MV-4-11 (cell line): ENCODE measurements around the gene LARGE1.

Experiments
- DNase-seq: peaks from one replicate; lab custom pipeline; 2025; lab: John Stamatoyannopoulos, UW

The LARGE1 gene

DNA sequence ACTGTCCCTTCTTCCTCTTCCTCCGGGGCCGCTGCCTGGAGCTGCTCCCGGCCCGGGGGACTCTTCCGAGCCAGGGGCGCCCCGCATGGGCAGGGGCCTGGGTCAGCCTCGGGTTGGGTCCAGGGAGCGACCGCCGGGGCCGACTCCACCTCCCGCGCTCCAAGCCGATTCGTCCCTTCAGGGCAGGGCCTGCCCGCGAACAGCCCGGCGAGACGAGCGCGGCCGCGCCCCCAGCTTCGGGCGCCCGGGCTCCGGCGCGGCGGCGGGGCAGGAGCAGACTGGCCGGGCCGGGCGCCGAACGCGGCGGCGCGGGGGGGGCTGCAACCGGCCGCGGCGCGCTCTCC, at the start of gene LARGE1:
Gene LARGE1, minus strand, starts transcription at position 280 of the 344 bp plus-strand sequence.
- no peak for DNase-seq

DNA sequence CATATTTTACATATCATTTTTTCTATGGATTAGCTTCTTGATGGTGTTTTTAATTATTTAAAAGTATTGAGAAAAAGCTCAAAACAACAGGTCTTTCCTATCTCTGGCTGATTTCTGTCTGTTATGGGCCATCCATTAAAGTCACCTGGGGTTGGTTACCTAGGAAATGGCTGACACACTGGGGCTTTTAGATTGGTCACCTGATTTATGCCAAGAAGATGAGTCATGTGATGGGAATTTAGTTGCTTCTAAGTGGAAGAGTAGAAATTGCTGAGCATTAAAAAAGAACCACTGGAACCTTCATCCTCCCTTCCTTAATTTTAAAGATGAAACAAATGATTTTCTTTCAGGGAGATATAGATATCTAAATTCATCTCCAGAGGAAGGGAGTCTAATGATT, 48.8 kb upstream of the LARGE1 start:
- DNase-seq, result no peak

DNA sequence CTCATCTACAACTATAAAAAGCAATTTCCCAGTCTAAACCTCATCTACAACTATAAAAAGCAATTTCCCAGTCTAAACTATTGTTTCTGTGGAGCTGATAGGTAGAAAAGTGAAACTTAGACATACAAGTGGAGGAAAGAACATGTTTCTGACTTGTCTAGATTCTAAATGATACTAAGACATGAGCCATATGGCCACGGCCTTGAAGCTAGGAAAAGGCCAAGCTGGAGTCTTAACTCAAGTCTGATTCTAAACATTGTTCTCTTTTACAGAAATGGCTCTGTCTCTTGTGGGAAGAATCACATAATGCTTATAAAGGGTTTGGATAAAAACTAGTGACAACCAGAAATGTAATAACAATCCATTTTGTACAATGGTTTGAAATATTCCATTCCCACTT, 43.8 kb upstream of the LARGE1 start:
- no peak for DNase-seq

DNA sequence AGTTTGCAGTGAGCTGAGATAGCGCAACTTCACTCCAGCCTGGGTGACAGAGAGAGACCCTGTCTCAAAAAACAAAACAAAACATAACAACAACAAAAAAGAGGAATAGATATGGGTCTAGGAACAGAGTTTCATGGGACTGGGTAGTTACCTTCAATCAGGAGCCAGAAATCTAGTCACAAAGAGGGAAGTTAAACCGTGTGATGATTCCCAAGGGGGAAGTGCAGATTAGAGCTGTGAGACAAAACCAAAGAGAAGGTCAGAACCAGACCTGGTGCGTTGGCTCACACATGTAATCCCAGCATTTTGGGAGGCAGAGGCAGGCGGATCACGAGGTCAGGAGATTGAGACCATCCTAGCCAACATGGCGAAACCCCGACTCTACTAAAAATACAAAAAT, 42.1 kb upstream of the LARGE1 start:
- DNase-seq, result no peak

DNA sequence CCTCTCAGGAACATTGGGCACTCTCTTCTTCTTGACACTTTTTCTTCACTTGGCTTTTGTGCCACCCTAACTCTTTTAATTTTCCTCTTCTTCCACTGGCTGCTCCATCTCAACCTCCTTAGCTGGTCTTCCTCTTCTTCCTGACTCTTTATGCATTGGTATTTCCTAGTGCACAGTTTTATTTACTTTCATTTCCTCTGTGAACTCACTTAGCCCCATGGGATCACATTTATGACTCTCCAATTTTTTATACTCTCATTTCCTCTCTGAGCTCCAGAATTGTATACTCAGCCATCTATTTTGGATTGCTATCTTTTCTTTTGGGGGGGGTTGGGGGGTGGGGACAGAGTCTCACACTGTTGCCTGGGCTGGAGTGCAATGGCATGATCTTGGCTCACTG, 38.5 kb upstream of the LARGE1 start:
- DNase-seq, result peak; percentile 31

DNA sequence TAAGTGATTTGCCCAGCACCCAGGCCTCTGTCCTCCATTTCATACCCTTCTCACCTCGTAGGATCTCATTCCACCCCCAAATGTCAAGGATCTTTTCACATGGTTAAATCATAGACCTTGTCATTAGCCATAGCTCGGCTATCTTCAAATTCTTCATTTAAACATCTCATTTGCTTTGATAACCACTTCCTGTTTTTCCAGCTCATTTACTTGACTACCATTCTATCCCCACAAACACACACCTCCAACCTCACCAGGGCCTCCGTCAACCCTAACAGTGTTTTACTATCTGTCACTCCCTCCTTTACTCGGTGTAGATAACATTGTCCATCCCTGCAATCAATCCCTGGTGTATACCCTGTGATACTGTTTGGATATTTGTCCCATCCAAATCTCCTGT, 36.8 kb upstream of the LARGE1 start:
- no peak for DNase-seq

DNA sequence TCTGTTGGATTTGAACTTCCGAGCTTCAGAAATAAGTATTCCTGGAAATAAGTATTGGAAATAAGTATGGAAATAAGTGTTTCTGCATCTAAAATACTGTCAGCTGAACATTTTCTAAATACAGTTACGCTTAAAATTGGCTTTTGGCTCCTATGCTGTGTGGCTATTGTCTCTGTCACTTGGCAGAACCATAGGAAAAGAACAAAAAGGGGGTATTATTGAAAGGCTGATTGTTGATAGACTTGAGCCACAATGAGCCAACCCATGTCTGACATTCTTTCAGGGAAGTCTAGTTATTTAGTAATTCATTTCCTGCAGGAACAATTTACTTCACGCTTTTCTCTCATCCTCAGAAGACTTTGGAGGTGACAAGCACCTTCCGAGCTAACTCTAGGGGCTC, 32.5 kb upstream of the LARGE1 start:
- DNase-seq, result no peak

DNA sequence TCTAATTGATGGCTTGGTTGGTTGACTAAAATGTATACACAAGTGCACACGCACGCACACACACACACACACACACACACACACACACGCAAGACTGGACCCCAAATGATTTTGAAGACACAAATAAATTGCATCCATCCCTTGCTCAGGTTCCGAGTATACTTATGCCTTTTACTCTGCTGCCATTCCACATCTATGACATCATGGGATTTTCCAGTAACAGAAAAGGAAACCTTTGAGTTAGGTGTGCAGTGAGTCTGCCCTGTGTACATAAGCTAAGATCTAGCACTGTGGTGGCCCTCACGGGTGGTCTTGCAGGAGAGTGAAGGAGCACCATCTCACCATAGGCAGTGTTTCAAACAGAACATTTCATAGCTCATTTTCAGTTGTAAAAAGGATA, 20.5 kb upstream of the LARGE1 start:
- DNase-seq, result no peak

DNA sequence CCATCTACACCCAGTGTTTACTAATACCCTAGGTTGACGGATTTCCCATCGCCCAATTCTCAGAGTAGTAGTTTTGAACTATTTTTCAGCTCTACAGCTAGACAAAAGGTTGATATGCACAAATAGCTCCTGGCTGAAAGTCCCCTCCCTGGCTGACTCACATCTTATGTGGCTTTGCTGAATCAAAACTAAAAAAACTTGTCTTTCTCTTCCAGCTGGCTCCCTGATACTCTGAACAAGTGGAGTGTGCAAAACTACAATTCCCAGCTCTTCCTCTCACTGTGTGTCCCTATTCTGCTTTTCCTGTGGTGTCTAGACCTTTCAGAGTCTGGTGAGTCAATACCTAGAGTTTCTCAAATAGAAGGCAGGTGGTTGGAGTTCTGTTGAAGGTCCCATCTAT, 12.7 kb upstream of the LARGE1 start:
- DNase-seq, result no peak

DNA sequence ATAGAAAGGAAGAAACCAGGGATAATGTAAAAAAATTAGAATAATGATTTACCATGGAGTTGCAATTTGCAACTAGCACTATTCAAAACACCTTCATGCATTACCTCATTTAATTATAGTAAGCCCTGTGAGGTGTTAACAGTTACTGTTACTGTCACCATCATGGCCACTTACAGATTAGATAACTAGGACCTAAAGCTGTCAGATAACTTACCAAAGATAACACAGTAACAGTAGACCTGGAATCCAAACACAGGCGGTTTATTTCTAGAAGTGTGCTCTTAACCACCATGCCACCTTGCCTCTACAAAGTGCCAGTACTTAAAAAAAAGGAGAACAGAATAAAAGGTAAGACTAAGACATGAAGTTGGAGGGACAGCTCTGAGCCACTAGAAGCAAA, 11.1 kb upstream of the LARGE1 start:
- no peak for DNase-seq

DNA sequence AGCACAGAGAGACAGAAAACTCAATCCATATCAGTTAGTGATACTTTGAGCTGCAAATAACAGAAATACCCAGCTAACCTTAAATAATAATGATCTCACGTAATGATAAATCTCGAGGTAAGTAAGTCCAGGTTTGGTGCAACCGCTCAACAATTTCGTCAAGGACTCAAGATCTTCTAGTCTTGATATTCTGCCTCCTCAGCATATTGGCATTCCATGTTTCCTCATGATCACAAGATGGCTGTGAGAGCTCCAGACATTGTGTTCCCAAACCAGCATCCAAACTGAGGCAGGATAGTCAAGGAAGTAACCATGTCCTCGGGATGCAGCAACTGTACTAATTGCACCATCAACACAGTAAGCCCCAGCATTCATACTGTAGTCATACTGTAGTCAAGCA, 7.5 kb upstream of the LARGE1 start:
- no peak for DNase-seq

DNA sequence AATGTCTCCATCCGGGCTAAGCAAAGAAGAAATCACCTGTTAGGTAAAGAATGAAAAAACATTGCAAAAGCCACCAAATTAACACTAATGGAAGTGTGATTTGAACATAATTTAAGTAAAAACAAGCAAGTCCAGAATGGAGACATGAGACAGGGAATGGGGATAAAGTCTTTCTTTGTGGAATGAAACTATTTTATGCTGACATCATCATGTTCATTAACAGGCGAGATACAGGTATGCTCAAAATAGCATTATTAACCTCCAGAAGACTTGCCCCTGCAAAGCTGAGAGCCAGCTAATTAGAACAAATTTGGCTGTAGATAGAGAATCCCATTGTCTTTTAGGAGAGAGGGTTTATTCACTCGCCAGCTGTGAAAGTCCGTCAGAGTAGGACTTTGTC, 4.9 kb upstream of the LARGE1 start:
- DNase-seq, result no peak

DNA sequence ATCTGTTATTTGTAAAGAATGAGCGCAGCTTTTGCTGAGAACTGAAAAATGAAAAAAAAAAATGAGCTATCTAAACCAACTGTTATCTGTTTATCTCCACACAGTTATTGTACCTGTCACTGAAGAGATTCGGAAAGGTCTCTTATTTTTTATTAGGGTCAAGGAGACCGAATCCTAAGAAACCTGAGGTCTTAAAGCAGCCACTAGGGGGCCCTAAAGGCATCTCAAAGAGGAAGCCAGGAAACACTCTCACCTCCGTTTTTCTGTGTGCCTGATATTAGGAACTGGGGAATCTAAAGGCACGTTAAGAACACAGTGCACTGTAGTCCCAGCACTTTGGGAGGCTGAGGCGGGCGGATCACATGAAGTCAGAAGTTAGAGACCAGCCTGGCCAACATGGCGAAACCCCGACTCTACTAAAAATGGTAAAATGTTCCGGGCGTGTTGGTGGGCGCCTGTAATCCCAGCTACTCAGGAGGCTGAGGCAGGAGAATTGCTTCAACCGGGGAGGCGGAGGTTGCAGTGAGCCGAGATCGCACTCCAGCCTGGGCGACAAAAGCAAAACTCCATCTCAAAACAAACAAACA, 3.5 kb upstream of the LARGE1 start:
- DNase-seq, result peak; percentile 57

DNA sequence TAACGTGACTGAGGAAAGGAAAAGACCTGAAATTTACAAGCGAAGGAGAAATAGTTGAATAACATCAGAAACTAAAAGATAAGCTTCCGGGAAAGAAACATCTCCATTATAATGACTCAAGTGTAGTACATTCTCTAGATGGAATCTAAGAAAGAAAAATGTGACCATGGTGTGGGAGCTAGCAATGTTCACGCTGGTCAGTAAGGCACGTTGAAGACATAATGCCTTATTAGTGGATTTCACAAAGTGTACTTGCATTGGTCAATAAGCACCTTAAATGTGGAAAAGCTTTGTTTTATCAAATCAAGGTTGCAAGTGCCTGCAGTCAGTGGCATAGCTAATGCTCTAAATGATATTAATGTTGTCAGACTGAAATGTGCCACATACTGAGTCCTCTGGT, 2.8 kb upstream of the LARGE1 start:
- no peak for DNase-seq

DNA sequence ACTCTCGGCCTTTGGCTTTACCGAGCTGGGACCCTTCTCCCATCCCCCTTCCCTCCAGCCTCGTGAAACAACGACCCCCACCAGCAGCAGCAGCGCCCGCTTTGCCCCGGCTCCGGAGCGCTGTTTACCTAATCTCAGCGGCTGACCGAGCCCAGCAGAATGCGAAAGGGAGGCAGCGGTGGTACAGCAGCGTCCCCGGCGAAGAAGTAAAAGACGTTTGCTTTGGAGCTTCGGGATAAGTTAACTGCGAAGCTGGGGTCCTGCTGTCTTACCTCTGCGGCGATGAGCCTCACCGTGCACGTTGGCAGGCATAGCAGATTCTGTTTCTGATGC, 2.0 kb upstream of the LARGE1 start:
- DNase-seq, result no peak

DNA sequence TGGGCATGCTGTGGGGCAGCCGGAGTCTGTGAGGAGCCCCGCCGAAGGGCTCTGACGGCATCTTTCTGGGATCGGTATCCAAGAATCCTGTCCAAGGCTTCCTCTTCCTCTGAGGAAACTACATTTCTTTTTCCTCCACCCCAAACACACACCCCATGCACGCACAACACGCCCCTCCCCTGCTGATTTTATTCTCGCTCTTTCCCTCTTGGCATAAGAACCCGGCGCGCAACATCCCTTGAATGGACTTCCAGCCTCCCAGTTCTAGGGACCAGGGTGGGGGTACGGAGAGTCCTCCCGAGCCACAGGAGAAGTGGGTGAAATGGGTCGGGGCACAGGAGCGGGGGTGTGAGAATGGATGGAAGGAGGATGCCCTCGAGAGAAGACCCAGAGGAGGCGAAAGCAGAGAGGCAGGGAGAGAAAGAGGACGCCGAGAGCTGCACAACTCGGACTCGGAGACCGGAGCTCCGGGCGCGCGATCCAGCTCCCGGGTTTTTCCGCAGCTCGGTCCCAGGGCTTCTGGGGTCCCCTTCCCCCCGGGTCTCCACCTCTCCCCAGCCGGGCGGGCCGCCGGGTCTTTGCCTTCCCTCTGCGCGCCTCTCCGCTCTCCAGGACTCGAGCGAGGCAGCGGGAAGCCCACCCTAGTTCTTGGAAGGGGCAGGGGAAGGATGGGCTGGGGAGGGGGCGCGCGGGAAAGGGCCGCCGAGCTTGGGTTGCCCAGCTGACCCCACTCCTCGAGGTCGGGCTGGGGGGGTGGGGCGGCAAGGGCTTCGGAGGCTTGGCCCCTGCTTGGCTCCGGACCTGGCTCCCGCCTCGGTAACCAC, 1.5 kb upstream of the LARGE1 start:
- no peak for DNase-seq

DNA sequence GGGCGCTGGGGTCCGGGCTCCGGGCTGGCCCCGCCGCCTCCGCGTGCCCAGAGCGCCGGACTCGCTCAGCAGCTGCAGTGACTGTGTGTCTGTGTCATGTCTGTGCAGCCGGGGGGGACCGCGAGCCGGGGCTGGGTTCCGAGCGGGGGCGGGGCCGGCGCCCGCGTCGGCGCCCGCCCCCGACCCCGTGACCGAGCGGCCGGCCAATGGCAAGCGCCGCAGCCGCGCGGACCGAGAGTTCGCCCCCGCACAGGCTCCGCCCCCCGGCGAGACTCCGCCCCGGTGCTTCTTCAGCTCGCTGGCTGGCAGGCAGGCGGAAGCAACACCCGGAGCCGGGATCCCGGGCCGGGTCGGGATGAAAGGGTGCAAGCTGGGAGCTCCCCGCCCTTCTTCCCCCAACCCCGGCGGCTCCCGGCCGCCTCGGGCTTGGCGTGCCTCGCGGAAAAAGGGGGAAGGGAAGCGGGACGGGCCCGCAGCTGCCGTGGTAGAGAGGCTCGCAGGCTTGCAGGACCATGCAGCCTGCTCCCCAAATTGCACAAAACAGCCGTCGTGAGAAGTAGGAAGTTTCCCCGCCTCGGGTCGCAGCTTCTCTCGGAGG, 750 bp upstream of the LARGE1 start:
- peak; percentile 66 for DNase-seq

DNA sequence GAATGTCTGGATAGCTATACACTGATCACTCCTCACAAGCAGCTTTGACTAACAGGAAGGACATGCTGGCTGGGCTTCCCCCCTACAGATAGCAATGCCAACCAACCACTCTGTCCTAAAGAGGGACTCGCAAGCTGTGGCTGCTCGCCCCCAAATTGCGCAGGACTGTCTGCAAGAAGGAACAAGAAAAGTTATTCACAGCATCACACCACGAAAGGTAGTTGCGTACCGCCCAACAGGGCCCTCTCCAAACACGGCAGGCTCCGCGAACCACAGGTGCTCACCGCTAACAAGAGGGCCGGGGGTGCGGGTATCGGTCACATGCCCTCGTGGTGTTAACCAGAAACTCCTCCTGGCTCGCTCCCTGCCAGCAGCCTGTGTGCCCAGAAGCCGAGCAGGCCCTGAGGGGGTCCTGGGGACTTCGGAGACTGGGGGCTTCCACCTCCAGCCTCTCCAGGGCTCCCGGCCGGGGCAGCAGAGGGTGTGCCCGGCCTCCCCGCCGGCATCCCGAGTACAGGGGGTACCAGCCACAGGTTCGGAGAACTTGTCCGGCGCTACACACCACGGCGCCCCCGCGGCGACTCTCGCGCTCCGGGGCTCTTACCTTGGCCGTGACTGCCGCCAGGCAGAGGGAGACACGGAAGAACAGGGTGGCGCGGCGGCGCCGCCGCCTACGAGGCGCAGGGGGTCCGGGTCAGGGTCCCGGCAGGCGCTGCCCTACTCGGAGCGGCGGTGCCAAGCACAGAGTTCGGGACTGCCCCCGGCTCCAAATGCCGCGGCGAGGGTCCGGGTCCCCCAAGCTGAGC, 682 bp downstream of the LARGE1 start:
- DNase-seq, result no peak

DNA sequence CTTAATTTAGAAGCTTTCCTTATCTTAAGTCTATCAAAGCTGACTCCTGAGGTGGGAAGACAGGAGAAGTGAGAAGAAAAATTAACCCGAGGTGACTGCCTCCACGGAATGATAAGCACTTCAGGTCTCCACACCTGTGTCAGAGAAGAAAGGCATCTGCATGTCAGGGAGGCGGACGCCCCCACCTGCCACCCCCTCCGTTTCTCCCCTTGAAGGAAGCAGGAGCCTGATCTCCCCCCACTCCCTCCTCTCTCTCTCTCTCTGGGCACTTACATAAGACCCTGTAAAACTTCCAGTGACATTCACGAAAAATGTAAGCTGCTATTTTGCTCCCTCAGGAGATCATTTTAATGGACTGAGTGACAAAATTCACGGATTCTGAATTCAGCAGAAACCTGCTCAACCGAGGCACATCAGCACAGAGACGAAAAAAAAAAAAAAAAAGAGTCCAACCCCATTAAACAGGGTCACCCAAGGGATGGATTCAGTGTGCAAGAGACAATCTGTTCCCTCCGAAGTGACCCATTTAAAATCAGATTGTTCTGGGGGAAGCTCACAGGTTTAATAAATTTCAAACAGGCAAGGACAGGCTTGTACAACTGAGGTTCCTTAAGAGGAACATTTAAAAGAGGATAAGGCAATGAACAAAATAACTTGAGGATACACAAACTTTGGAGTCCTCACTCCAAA, 1.5 kb downstream of the LARGE1 start:
- DNase-seq, result no peak

DNA sequence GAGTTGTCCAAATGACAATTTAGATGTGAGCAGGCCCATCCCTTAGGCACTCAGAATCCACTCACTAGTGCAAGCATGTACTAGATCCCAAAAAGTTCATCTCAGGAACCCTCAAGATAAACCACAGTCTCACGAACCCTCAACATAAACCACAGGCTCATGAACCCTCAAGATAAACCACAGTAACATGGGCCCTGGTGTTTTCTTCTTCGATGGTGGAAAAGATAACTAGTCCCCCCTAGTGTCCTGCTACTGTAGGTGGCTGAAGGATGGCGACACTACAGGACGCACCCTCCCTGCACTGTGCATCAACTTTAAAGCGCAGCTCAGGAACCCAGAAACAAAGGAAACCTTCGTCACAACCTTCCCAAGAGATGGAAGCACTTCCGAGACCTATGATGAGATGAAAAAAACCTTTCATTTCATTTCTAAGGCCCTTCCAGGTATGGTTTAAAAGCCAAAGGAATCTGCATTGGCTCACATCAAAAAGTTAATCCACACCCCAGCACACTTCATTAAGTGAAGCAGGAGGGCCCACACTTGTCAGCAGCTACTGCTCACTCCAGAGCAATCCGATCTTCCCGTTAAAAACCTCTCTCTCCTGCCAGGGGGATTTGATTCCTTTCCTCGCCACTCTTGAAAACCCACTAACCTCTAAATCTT, 2.4 kb downstream of the LARGE1 start:
- DNase-seq, result no peak

DNA sequence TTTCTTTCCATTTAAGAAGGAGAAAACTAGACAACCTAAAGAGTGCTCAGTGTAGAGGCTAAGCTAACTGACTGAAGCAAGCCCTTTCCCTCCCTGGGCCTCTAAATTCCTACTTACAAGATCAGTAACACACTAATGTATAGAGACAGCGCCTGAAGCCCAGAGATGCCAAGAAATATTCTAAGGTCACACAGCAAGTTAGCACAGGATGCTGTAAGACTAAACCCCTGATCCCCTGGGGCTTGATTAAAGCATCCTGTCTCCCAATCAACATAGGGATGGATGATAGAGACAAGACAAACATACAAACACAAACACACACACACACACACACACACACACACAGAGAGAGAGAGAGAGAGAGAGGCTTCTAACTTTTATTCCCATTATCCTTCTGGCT, 5.6 kb downstream of the LARGE1 start:
- no peak for DNase-seq

DNA sequence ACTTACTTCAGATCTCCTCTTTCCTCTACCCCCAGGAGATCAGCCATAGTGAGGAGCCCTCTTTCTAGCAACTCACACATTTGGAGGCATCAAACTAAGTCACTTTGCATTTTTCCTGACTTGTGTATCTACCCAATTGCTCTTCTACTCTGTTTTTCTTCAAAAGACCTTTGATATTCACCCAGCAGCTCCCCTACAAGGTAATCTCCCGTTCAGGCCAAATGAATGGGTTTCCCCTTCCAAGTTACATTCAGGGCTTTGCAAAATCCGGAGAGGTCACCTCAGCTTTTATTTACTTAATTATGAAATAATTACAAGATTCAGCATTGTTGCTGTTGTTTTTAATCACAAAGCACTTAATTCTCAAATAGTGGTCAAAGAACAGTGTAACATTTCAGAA, 6.1 kb downstream of the LARGE1 start:
- no peak for DNase-seq
